22Rv1 (cell line): Measurements from ENCODE around the gene PAPPA2.

ENCODE experiments used
- CTCF ChIP-seq: fragments of 450-650 bp; IDR thresholded peaks from 2 replicates; pipeline ENCODE4 v1.5.1; 2017; ENCODE audit warnings: mild to moderate bottlenecking
- ZFX ChIP-seq: fragments of 450-650 bp; IDR thresholded peaks from 2 replicates; pipeline ENCODE4 v1.6.1; 2017; ENCODE audit warnings: antibody characterized with exemption, borderline replicate concordance

GRCh38 chr1:176885751-176886150 is 422.8 kb downstream of the PAPPA2 start:
- TF ChIP-seq CTCF (no peak), ZFX (no peak)
